GM21529 (cell line): Measurements from ENCODE around the gene SSBP2.

Experiments used
- ATAC-seq: cut with Tn5 transposase; IDR thresholded peaks from one replicate; pipeline ENCODE4 v1.9.1; 2021; ENCODE audit not compliant: unreplicated experiment

Gene SSBP2

DNA sequence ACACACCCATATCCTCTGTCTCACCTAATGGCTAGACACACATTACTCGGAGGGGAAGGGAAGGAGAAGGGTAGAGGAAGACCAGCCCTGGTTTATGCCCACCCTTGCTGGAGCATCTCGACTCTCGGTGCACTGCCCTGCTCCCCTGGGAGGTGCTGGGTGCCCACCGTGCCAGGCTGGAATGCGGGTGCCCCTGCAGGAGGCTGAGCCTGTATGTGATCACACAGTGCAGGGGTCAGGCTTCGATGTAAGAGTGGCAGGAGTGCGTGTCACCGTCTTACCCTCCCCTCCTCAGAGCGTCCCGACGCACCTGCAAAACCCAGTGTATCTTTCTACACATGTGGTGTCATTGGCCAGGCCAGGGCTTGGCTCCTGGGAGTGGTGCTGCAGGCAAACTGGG, 349.6 kb downstream of the SSBP2 start:
- no peak for ATAC-seq

DNA sequence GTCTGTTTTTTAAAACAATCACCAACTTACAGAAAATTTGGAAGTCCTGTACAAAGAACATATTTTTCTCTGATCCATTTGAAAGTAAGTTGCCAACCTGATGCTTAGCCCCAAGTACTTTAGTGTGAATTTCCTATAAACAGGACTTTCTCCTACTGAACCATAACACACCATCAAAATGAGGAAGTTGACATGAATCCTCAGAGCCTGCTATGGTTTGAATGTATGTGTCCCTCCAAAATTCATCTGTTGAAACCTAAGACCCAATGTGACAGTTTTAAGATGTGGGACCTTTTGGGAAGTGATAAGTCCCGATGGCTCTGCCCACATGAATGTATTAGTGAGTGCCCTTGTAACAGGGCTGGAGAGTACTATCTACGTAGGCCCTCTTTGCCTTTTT, 350.5 kb downstream of the SSBP2 start:
- no peak for ATAC-seq

DNA sequence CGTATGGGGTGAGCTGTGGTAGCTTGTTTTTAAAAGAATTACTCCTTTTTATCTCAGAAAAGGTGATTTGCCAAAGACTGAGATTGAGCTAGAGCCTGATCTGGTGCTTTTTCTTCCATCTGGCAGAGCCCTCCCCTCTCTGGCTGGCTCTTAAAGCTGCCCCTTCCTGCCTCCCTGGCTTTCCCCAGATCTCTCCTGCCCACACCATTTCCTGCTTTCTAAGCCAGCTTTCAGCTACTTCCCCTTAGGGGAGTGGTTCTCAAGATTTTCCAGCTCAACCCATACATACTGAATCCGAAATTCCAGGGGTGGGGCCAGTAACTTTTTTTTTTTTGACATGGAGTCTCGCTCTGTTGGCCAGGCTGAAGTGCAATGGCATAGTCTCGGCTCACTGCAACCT, 352.2 kb downstream of the SSBP2 start:
- ATAC-seq = no peak

DNA sequence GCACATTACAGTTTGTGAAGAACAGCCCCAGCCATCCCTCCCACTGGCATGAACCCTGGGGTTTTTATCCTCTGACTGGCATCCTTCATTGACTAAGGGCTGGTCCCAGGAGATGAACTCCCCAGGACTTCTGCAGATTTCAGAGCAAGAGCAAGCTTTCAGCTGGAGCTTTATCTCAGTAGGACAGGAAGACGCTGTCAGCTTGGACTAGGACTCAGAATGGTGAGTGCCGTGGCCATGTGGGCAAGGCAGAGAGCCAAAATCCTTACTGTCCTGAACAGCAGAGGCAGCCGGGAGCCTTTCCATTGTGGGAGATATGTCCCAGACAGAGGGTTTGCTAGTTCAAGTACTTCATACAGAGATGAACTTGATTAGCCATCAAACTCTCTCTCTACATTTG, 353.7 kb downstream of the SSBP2 start:
- no peak for ATAC-seq

DNA sequence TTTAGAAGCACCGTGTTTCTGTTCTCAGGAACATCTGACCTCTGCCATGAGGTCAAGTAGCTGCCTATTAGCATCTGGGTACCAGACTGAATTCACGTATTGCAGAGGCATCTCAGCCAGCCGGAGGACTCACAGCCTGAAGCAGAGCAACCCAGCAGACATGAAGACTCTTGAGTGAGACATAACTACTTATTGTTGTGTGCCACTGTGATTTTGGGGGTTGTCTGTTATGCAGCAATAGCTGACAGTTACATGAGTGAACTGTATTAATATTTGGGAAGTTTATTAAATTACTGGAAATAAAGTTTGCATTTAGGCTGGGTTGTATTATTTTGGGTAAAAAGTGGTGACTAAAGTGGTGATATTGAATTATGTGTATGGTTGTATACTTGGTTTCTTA, 355.6 kb downstream of the SSBP2 start:
- no peak for ATAC-seq

DNA sequence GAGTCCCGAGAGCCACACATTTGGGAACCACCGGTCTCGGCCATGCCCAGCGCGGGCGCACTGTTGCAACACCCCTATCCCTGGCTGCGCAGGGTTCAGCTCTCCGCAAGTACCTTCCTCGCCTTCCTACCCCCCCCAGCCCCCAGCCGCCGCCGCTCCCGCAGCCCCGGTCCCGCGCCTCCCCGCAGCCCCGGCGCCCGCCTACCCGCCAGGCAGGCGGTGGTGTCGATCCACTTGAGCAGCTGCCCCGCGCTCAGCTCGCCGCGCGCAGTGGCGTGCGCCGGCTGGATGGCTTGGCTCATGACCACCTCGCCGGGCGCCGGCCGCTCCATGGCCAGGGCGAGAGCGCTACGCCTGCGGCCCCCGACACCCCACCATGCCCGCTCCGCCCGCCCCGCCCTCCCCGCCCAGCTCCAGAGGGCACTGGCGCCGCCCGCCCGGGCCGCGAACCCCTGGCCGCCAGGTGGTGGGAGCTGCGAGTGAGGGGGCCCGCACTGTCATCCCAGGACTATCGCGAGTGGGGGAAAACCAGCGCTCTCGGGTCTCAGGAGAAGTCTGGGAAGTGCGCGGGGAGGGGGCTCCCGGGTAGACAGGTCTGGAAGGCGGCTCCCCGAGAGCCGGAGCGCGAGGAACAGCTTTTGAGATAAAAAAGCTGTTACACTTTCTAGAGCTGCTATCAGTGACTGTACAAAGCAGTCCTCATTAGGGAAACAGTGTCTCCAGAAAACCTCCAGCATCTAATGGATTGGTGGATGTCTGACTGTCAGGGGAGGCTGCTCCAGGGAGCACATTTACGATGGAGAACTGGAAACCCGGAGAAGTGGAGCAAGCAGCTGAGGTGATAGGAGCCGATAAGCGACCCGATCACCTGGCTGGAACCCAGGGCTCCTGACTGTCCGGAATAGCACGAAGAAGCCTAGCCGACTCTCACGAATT, 356.8 kb downstream of the SSBP2 start, which contains the start of gene ACOT12:
Gene ACOT12 (minus strand): TSS at position 352 of the 936 bp plus-strand sequence. CDS start 20 bp downstream, at position 332.
- ATAC-seq = no peak

DNA sequence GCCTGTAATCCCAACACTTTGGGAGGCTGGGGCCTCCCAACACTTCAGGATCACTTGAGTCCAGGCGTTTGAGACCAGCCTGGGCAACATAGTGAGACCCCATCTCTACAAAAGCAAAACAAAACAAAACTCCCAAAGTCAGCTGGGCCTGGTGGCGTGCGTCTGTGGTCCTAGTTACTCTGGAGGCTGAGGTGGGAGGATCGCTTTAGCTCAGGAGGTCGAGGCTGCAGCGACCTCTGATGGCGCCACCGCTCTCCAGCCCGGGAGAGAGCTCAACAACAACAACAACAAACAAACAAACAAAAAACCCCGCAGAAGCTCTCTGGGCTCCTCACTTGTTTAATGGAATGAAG, 357.5 kb downstream of the SSBP2 start:
- no peak for ATAC-seq

DNA sequence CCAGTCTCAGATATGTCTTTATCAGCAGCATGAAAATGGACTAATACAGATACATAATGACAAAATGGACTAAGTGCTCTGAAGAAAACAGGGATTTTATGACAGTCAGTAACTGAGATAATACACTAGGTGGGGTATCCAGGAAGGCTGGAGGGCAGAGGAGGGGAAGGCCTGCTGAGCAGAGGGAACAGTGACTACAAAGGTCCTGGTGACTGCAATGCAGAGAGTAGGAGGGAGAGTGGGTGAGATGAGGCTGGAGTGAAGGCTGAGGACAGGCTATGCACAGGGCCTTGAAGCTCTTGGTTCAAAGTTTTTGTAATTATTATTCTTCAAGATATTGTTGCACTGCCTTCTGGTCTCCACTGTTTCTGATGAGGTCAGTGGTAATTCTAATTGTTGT, 361.9 kb downstream of the SSBP2 start:
- ATAC-seq = no peak

DNA sequence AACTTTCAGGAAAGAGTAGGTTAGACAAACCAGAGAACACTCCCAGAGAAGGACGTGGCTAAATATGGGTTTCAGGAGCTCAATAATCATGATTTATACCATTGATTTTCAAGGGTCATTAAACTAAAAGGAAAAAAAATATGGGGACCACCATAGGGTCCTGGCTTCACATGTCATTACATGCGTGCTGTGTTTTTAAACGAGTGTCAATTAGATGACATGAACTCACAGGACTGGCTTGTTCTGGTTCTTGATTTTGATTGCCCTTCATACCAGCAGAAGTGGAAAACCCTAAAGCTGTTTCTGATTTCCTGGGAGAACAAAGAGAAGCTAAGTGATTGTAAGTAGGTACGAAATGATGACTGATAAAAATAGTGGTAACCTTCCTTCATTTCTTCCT, 362.7 kb downstream of the SSBP2 start:
- no peak for ATAC-seq

DNA sequence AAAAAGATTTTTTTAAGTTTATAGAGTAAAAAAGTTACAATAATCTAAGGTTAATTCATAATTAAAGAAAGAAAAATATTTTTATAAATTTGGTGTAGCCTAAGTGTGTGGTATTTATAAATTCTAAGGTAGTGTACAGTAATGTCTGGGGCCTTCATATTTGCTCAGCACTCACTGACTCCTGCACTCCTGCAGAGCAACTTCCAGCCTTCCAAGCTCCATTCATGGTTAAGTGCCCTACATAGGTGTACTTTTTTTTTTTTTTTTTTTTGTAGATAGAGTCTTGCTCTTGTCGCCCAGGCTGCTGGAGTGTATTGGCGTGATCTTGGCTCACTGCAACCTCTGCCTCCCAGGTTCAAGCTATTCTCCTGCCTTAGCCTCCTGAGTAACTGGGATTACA, 367.0 kb downstream of the SSBP2 start:
- no peak for ATAC-seq

DNA sequence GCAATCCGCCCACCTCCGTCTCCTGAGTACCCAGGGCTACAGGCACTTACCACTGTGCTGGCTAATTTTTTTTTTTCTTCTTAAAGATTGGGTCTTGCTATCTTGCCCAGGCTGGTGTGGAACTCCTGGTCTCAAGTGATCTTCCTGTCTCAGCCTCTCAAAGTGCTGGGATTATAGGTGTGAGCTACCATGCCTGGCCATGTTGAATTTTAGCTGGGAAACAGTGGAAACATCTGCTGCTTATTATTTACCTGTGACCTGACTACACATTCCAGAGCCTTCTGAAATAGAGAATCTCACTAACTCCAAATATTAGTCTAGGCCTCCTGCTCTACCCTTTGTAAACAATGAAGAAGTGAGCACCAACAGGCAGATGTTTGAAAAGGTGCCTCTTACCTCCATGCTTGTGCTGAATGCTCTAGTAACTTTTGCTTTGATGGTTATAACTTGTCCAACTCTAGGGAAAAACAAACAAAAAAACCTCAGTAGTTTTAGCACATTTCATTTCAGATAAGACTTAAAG, 379.5 kb downstream of the SSBP2 start:
- no peak for ATAC-seq

DNA sequence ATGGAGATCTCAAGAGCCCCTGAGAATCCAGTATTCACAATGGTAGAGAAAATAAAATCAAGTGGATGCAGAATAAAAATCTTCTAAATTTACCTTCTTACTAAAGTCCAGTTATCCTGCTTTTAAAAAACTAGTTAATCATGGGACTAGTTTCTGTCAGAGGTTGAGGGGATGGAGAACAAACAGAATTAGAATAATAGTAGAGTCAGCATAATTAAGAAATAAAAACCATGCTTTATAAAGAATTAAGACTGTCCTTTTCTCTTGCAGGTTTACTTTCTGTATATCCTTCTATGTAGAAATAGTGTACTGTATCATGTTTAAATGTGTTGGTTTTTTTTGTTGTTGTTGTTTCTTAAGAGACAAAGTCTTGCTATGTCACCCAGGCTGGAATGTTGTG, 380.0 kb downstream of the SSBP2 start:
- no peak for ATAC-seq

DNA sequence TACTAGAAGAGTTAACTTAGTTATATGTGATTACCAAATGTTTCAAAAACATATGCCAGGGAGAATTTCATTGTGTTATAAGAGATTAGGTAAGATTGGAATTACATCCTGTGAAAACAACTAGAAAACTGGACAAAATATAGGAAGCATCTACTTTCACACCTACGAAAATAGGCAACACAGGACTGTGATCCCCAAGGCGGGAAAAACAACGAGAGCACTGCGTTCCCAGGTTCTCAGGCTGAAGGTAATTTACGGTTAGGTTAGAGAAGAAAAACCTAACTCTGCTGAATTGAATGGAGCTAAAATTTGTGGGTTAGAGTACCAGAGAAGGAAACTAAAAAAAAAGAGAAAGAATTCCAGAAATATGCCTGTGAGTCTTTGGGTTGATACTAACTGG, 385.4 kb downstream of the SSBP2 start:
- no peak for ATAC-seq

DNA sequence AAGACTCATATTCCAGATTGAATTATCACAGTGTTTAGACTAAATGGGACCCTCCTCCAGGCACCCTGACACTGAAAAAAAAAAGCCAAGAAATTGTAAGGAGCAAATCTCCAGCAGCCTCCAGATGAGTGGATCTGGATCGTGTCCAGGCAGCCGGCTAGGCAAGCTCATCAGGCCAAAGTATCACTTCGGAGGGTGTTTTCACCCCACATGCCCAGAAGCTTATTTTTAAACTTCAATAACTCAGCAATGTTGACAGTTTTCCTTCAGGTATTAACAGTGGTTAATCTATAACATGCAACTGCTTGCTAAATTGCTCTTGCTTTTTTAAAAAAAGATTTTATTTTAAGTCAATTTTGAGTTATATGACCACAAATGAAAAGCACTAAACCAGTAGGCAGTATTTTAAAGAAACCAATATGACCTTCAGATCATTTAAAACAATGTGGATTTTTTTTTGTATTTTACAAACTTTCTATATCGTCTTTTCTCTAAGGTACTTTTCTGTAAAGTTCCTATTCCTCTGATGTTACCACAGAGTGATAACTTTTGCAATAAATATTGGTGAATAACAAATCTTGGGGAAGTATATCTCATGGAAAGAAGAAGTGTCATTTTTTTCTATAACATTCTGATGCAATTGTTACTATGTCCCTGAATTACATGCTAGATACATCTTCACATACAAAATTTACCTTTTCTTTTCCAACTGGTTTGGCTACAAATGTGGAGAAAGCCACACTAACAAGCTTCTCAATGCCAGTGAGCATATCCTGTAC, 387.6 kb downstream of the SSBP2 start:
- ATAC-seq = no peak
